DND-41 (cell line): ENCODE data around the gene CABP1.

Experiments used
- ATAC-seq: fragments of 200-7000 bp; cut with Tn5 transposase; 3 replicates; pipeline ENCODE4 v1.9.1; 2021; ENCODE audit warnings: low read depth; ENCODE audit not compliant: insufficient read depth
- DNase-seq: peaks from one replicate; pipeline ENCODE4 v3.0.0-alpha.2; 2020
- H2AFZ ChIP-seq: 2 replicates; pipeline ENCODE4 v1.6.0; 2012; ENCODE audit warnings: low read depth, low read length
- H3K27ac ChIP-seq: 2 replicates; pipeline ENCODE4 v1.5.1; 2012; ENCODE audit warnings: low read length, inconsistent platforms
- H3K27me3 ChIP-seq: fragments of 200-600 bp; sonication (generic); 2 replicates; pipeline ENCODE4 v1.6.0; 2012; ENCODE audit warnings: low read length, mild to moderate bottlenecking, inconsistent platforms; ENCODE audit not compliant: insufficient read depth, poor library complexity
- H3K36me3 ChIP-seq: 2 replicates; pipeline ENCODE4 v1.5.1; 2012; ENCODE audit warnings: low read length, inconsistent platforms; ENCODE audit not compliant: insufficient read depth
- H3K4me1 ChIP-seq: 2 replicates; pipeline ENCODE4 v1.5.1; 2012; ENCODE audit warnings: mild to moderate bottlenecking, low read length; ENCODE audit not compliant: insufficient read depth
- H3K4me2 ChIP-seq: 2 replicates; pipeline ENCODE4 v1.6.0; 2012; ENCODE audit warnings: mild to moderate bottlenecking, moderate library complexity, low read length, inconsistent platforms; ENCODE audit not compliant: insufficient read depth
- H3K4me3 ChIP-seq, 2 experiments: fragments of 200-600 bp in 1 of 2; shearing (Covaris generic) in 1 of 2; 2 replicates each; pipeline ENCODE4 v1.5.1; 2012 to 2016; ENCODE audit warnings: inconsistent platforms in 2 of 2, low read length in 2 of 2, mild to moderate bottlenecking in 2 of 2, low read depth in 1 of 2, moderate library complexity in 1 of 2
- H3K79me2 ChIP-seq: 2 replicates; pipeline ENCODE4 v1.6.0; 2012; ENCODE audit warnings: low read length, inconsistent platforms; ENCODE audit not compliant: insufficient read depth
- H3K9ac ChIP-seq: 2 replicates; pipeline ENCODE4 v1.6.0; 2012; ENCODE audit warnings: low read depth, mild to moderate bottlenecking, inconsistent platforms, low read length, moderate library complexity
- H3K9me3 ChIP-seq: 2 replicates; pipeline ENCODE4 v1.5.1; 2012; ENCODE audit warnings: low read length, moderate library complexity, mild to moderate bottlenecking, inconsistent platforms; ENCODE audit not compliant: insufficient read depth, severe bottlenecking
- H4K20me1 ChIP-seq: 2 replicates; pipeline ENCODE4 v1.6.0; 2012; ENCODE audit warnings: low read length; ENCODE audit not compliant: insufficient read depth
- CTCF ChIP-seq: IDR thresholded peaks from 2 replicates; pipeline ENCODE4 v1.5.1; 2012; ENCODE audit warnings: borderline replicate concordance, low read length, moderate library complexity, mild to moderate bottlenecking; ENCODE audit not compliant: poor library complexity, severe bottlenecking; ENCODE audit errors: extremely low read depth
- EZH2 ChIP-seq: IDR thresholded peaks from 3 replicates; pipeline ENCODE4 v1.6.1; 2012; ENCODE audit warnings: borderline replicate concordance, low read depth, mild to moderate bottlenecking, moderate library complexity, low read length, inconsistent platforms; ENCODE audit not compliant: severe bottlenecking

Gene CABP1

GRCh38 chr12:120652656-120653435, 12.4 kb downstream of the CABP1 start:
- Histone ChIP-seq H3K79me2 (no peaks in the 10 kb centered on the region), H3K27me3 (peaks cover 22% of the 10 kb centered on the region), H2AFZ (no peak overlapping the region), H3K4me3 (no peak overlapping the region), H3K4me2 (no peak overlapping the region), H3K36me3 (no peaks in the 10 kb centered on the region), H4K20me1 (0 out of 2 replicates have a peak, but pooled peaks cover 2% of the 10 kb centered on the region), H3K4me1 (peaks cover 9% of the 10 kb centered on the region), H3K9ac (no peak overlapping the region), H3K9me3 (no peaks in the 10 kb centered on the region), H3K27ac (no peak overlapping the region)
- no peak for TF ChIP-seq EZH2
- TF ChIP-seq CTCF: no peak
- DNase-seq: no peak
- no peak for ATAC-seq

GRCh38 chr12:120653611-120654010, 13.2 kb downstream of the CABP1 start:
- H3K27ac ChIP-seq: no peak overlapping the region
- TF ChIP-seq EZH2: no peak
- TF ChIP-seq CTCF: no peak
- ATAC-seq: no peak

GRCh38 chr12:120654656-120655055, 14.2 kb downstream of the CABP1 start:
- Histone ChIP-seq H2AFZ (no peak overlapping the region), H3K9ac (no peak overlapping the region), H3K4me3 (no peak overlapping the region), H3K27me3 (peaks cover 15% of the 10 kb centered on the region), H3K9me3 (no peaks in the 10 kb centered on the region), H4K20me1 (0 out of 2 replicates have a peak, but pooled peaks cover 2% of the 10 kb centered on the region), H3K36me3 (no peaks in the 10 kb centered on the region), H3K4me2 (no peak overlapping the region), H3K4me1 (no peaks in the 10 kb centered on the region), H3K27ac (no peak overlapping the region), H3K79me2 (no peaks in the 10 kb centered on the region)
- no peak for DNase-seq
- no peak for ATAC-seq
- TF ChIP-seq CTCF (no peak), EZH2 (no peak)

More at GRCh38 chr12:120653611-120654010, 13.2 kb downstream of the CABP1 start:
- Histone ChIP-seq H3K9ac (no peak overlapping the region), H3K4me1 (peaks cover 9% of the 10 kb centered on the region), H3K36me3 (no peaks in the 10 kb centered on the region), H3K4me3 (no peak overlapping the region), H4K20me1 (0 out of 2 replicates have a peak, but pooled peaks cover 2% of the 10 kb centered on the region), H3K79me2 (no peaks in the 10 kb centered on the region), H3K27me3 (peaks cover 22% of the 10 kb centered on the region), H3K4me2 (no peak overlapping the region), H2AFZ (no peak overlapping the region), H3K9me3 (no peaks in the 10 kb centered on the region)
- DNase-seq: no peak

DNA sequence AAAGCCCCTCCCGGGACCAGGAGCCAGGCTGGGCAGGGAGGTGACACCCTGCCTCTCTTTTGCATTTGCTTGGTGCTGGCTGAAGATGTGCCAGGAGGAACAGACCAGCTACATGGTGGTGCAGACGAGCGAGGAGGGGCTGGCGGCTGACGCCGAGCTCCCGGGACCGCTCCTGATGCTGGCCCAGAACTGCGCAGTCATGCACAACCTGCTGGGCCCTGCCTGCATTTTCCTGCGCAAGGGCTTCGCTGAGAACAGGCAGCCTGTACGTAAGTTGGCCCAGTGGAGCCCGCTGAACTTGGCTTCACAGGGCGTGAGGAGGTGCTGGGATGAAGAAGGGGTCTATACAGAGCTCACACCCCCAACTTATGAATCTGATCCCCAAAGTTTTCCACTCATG, 15.6 kb downstream of the CABP1 start:
- no peaks in the 10 kb centered on the region for H3K36me3 ChIP-seq
- H3K27me3 ChIP-seq: peaks cover 7% of the 10 kb centered on the region

More for the DNA sequence above, 15.6 kb downstream of the CABP1 start:
- no peak overlapping the region for H3K27ac ChIP-seq
- DNase-seq (no peak), ATAC-seq (no peak)
- H3K4me1 ChIP-seq: no peaks in the 10 kb centered on the region
- no peak overlapping the region for H3K4me3 ChIP-seq
- no peak for TF ChIP-seq CTCF
- no peak for TF ChIP-seq EZH2
- no peak overlapping the region for H2AFZ ChIP-seq
- no peaks in the 10 kb centered on the region for H3K79me2 ChIP-seq
- H4K20me1 ChIP-seq: 0 out of 2 replicates have a peak, but pooled peaks cover 2% of the 10 kb centered on the region
- H3K9me3 ChIP-seq: no peaks in the 10 kb centered on the region
- H3K9ac ChIP-seq: no peak overlapping the region
- H3K4me2 ChIP-seq: no peak overlapping the region
